ENCODE data around the gene SNRNP70.

DNA sequence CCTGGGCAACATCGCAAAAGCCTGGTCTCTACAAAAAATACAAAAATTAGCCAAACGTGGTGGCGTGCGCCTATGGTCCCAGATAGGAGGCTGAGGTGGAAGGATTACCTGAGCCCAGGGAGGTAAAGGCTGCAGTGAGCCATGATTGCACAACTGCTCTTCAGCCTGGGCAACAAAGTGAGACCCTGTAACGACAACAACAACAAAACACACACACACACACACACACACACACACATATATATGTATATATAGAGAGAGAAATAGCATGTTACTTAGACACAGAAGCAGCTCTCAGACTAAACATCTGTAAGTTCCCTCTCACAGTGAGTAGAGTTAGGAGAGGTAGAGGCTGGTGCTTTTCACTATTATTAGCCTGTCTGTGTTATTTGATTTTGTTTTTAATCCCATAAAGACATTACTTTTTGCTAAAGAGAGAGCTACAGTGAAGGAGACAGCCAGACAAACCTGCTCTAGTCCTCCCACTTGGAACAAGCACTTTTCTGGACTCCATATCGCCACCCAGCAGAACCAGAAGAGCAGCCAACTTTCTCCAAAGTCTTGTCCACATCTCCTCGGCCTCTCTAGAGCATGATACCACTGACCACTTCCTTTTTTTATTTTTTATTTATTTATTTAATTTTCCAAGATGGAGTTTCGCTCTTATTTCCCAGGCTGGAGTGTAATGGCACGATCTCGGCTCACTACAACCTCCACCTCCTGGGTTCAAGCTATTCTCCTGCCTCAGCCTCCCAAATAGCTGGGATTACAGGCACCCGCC lies 26.2 kb downstream of the SNRNP70 start:
- TF ChIP-seq, protein P1, sequence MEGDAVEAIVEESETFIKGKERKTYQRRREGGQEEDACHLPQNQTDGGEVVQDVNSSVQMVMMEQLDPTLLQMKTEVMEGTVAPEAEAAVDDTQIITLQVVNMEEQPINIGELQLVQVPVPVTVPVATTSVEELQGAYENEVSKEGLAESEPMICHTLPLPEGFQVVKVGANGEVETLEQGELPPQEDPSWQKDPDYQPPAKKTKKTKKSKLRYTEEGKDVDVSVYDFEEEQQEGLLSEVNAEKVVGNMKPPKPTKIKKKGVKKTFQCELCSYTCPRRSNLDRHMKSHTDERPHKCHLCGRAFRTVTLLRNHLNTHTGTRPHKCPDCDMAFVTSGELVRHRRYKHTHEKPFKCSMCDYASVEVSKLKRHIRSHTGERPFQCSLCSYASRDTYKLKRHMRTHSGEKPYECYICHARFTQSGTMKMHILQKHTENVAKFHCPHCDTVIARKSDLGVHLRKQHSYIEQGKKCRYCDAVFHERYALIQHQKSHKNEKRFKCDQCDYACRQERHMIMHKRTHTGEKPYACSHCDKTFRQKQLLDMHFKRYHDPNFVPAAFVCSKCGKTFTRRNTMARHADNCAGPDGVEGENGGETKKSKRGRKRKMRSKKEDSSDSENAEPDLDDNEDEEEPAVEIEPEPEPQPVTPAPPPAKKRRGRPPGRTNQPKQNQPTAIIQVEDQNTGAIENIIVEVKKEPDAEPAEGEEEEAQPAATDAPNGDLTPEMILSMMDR (IDR thresholded peaks at IDR 0.05): no peak
- no peak for TF ChIP-seq POLR2A (IDR thresholded peaks at IDR 0.05)
